Left ventricle myocardium inferior (tissue), 1 donor: Measurements from ENCODE around the gene IP6K1. TPM values are rescaled to one million over a fixed set of nuclear protein-coding genes. Genes with fewer than 3 reads are reported as not detected.
A peak's percentile ranks its signal among the peaks of the same experiment; 100 is the strongest.

Experiments used
- DNase-seq: peaks from one replicate; pipeline ENCODE4 v3.0.0-alpha.2; 2020
- H3K27ac ChIP-seq: fragments of 200-600 bp; replicated peaks from 2 replicates; pipeline ENCODE4 v1.8.0; 2021
- H3K27me3 ChIP-seq: fragments of 200-600 bp; 2 replicates; pipeline ENCODE4 v1.8.0; 2021; ENCODE audit warnings: low read depth
- H3K36me3 ChIP-seq: fragments of 200-600 bp; 2 replicates; pipeline ENCODE4 v1.8.0; 2021
- H3K4me1 ChIP-seq: fragments of 200-600 bp; 2 replicates; pipeline ENCODE4 v1.8.0; 2021
- H3K4me3 ChIP-seq: fragments of 200-600 bp; 2 replicates; pipeline ENCODE4 v1.8.0; 2021; ENCODE audit warnings: mild to moderate bottlenecking, moderate library complexity
- H3K9me3 ChIP-seq: fragments of 200-600 bp; replicated peaks from 2 replicates; pipeline ENCODE4 v1.8.0; 2021
- intact Hi-C: fragments of 100-400 bp; cut with micrococcal nuclease; formaldehyde crosslinking; loops from one replicate; pipeline ENCODE4 v1.11.0; 2022
- total RNA-seq: library from RNA; stranded (reverse); fragmentation: NEBNext Ultra II Directional; extraction: Animal tissue kit (Norgen Biotek cat#: 25700); gene quantifications from one replicate; pipeline ENCODE4 v1.2.1, GENCODE V29; 2021
- TF ChIP-seq, protein P1 (sequence below): fragments of 200-600 bp; IDR thresholded peaks from 2 replicates; pipeline ENCODE4 v1.8.0; 2021; ENCODE audit warnings: antibody characterized with exemption, mild to moderate bottlenecking, borderline replicate concordance
- donor health status: DM: no; HTN: yes; CAD: no; lungs with severe emphysema.

IP6K1 gene
- total RNA-seq, 1 donor from 2014 or later = 16.9 TPM

DNA sequence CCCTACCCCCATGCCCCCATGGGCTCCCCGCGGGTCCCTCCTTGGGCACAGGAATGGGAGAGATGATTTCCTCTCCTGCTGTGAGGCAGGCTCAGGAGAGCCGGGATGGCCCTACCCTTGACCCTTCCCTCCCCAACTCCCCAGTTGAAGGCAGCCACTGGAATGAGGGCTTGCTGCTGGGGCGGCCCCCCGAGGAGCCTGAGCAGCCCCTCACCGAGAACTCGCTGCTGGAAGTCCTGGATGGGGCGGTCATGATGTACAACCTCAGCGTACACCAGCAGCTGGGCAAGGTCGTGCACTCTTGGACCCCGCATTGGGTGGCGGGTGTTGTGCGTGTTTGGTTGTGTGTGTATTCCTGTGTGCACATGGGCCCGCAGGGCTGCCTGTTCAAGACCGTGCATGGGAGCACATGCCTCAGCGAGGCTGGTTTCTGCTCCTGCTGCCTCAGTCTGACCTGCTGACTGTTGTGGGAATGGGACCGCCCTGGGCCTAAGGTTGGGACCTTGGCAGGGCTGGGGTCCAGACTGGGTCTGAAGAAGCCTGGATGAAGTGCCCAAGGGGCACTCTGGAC lies 80.9 kb downstream of the IP6K1 start:
- no peak for DNase-seq
- Histone ChIP-seq H3K27me3 (no peaks in the 10 kb centered on the region), H3K36me3 (peaks cover 51% of the 10 kb centered on the region), H3K4me3 (no peak overlapping the region), H3K9me3 (no peaks in the 10 kb centered on the region), H3K27ac (no peak overlapping the region), H3K4me1 (peaks cover 7% of the 10 kb centered on the region)
- intact Hi-C loops = no loop called here
- TF ChIP-seq, protein P1, sequence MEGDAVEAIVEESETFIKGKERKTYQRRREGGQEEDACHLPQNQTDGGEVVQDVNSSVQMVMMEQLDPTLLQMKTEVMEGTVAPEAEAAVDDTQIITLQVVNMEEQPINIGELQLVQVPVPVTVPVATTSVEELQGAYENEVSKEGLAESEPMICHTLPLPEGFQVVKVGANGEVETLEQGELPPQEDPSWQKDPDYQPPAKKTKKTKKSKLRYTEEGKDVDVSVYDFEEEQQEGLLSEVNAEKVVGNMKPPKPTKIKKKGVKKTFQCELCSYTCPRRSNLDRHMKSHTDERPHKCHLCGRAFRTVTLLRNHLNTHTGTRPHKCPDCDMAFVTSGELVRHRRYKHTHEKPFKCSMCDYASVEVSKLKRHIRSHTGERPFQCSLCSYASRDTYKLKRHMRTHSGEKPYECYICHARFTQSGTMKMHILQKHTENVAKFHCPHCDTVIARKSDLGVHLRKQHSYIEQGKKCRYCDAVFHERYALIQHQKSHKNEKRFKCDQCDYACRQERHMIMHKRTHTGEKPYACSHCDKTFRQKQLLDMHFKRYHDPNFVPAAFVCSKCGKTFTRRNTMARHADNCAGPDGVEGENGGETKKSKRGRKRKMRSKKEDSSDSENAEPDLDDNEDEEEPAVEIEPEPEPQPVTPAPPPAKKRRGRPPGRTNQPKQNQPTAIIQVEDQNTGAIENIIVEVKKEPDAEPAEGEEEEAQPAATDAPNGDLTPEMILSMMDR = no peak

DNA sequence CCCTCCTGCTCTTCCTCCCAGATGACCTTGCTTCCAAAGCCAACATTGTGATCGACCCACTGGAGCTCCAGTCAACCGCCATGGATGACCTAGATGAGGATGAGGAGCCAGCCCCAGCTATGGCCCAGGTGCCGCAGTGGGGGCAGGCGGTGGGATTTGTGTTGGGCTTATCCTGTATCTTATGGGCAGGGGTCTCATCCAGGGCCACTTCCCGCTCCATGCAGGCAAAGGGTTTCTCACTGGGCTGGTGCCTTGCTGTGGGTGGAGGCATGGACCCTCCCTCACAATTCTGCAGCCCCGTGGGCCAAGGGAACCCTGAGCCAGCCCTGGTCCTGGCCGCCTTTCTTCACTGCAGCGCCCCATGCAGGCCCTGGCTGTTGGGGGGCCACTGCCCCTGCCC lies 81.7 kb downstream of the IP6K1 start:
- H3K4me1 ChIP-seq = peaks cover 14% of the 10 kb centered on the region
- no peak overlapping the region for H3K4me3 ChIP-seq
- DNase-seq = no peak
- H3K36me3 ChIP-seq = peaks cover 59% of the 10 kb centered on the region
- TF ChIP-seq, protein P1 = no peak
- no peaks in the 10 kb centered on the region for H3K9me3 ChIP-seq
- no peaks in the 10 kb centered on the region for H3K27me3 ChIP-seq
- intact Hi-C loops = no loop called here
- no peak overlapping the region for H3K27ac ChIP-seq

DNA sequence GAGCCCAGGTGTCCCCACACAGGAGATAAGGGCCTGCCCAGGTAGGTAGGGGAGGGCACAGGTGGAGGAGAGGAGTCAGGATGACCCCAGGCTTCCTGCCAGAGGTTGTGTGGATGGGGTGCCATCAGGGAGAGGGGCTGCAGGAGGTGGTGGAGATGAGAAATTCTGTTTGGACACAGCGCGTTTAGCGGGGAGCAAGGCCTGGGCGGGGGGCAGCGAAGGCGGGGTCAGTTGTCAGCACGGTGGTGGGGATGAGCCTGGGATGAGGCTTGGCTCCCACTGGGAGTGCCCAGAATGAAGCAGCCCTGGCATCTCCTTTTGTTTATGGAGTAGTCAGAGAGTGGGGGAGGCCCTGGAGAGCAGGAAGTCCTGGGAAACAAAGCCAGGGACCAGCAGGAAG lies 82.4 kb downstream of the IP6K1 start:
- TF ChIP-seq, protein P1 = no peak
- no peaks in the 10 kb centered on the region for H3K9me3 ChIP-seq
- peaks cover 21% of the 10 kb centered on the region for H3K4me1 ChIP-seq
- peaks cover 65% of the 10 kb centered on the region for H3K36me3 ChIP-seq
- no peaks in the 10 kb centered on the region for H3K27me3 ChIP-seq
- H3K4me3 ChIP-seq = no peak overlapping the region
- intact Hi-C loops = no loop called here
- no peak for DNase-seq
- H3K27ac ChIP-seq = no peak overlapping the region

DNA sequence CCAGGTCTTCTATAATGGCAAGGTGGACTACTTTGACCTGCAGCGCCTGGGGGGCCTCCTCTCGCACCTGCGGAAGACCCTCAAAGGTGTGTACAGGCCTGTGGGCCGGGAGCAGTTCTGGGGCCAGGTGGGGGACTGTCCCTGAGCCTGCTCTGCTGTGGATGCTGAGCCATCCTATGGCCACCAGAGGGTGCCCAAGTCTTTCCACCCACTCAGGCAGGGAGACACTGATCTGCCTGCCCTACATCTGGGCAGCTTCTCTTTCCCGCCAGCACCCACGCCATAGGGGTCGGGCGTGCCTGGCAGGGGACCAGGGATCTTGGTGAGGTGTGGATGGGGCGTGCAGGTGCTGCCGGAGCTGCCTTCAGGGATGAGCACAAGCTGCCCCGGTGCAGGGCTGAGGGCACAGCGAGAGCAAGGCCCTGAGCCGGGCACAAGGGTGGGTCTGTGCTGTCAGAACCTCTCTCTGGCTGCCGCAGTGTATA lies 82.9 kb downstream of the IP6K1 start:
- H3K27me3 ChIP-seq = no peaks in the 10 kb centered on the region
- H3K4me3 ChIP-seq = no peak overlapping the region
- peaks cover 26% of the 10 kb centered on the region for H3K4me1 ChIP-seq
- no peaks in the 10 kb centered on the region for H3K9me3 ChIP-seq
- intact Hi-C loops = no loop called here
- DNase-seq = peak; percentile 40
- H3K36me3 ChIP-seq = peaks cover 69% of the 10 kb centered on the region
- H3K27ac ChIP-seq = no peak overlapping the region
- TF ChIP-seq, protein P1 = peak; percentile 84

DNA sequence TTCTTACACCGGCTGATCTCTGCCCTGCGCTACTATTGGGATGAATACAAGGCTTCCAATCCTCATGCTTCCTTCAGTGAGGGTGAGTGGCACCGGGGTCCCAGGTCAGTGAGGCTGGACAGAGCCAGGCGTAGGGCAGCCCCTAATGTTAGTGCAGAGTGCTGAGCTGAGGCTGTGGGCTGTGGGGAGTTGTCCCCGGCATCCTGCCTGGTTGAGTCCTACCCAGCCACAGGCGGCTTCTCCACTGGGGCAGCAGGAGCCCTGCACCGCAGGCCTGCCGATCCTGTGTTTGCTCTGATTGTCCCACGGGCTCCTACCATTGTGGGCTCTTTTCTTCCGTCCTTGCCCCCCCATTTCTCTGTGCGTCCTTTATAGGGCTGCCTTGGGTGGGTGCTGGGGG lies 83.7 kb downstream of the IP6K1 start:
- intact Hi-C loops = no loop called here
- Histone ChIP-seq H3K27ac (no peak overlapping the region), H3K9me3 (no peaks in the 10 kb centered on the region), H3K4me3 (no peak overlapping the region), H3K27me3 (no peaks in the 10 kb centered on the region), H3K4me1 (peaks cover 26% of the 10 kb centered on the region), H3K36me3 (peaks cover 77% of the 10 kb centered on the region)
- DNase-seq = no peak
- TF ChIP-seq, protein P1 = no peak
